Cardiac fibroblast (primary cell): ENCODE data around the gene ANGPT4.

Source experiments
- DNase-seq, 2 donors: peaks; one replicate each; pipeline versions ENCODE4 v3.0.0 to v3.0.0-alpha.2; 2010; ENCODE audit warnings: low read depth in 2 of 2
- H3K4me3 ChIP-seq, 2 donors: replicated peaks in 1 of 2; 1 replicate in 1 of 2; 2 replicates in 1 of 2; pipeline ENCODE4 v1.5.1; 2011; ENCODE audit warnings: low read depth in 2 of 2, low read length in 2 of 2, mild to moderate bottlenecking in 2 of 2, moderate library complexity in 1 of 2
- TF ChIP-seq, protein P1 (sequence below): IDR thresholded peaks from one replicate; pipeline ENCODE4 v1.5.1; 2011; ENCODE audit warnings: low read depth, mild to moderate bottlenecking, low read length, inconsistent platforms

ANGPT4 gene

DNA sequence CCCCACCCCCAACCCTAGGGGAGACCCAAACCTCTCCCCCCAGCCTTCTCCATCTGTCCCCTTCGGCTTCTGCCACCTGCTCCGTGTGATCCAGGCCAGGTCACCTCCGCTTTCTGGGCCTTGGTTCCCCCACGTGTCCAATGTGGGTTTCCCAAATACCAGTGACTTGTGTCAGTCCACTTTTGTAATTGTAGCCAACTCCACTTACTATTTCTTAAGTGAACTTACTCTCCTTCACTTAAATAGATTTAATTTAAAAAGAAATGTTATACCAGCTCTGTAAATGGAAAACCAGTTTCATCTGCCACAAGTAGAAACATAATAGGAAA is 92.6 kb downstream of the ANGPT4 start:
- no peak overlapping the region for H3K4me3 ChIP-seq
- TF ChIP-seq, protein P1, sequence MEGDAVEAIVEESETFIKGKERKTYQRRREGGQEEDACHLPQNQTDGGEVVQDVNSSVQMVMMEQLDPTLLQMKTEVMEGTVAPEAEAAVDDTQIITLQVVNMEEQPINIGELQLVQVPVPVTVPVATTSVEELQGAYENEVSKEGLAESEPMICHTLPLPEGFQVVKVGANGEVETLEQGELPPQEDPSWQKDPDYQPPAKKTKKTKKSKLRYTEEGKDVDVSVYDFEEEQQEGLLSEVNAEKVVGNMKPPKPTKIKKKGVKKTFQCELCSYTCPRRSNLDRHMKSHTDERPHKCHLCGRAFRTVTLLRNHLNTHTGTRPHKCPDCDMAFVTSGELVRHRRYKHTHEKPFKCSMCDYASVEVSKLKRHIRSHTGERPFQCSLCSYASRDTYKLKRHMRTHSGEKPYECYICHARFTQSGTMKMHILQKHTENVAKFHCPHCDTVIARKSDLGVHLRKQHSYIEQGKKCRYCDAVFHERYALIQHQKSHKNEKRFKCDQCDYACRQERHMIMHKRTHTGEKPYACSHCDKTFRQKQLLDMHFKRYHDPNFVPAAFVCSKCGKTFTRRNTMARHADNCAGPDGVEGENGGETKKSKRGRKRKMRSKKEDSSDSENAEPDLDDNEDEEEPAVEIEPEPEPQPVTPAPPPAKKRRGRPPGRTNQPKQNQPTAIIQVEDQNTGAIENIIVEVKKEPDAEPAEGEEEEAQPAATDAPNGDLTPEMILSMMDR = no peak

DNA sequence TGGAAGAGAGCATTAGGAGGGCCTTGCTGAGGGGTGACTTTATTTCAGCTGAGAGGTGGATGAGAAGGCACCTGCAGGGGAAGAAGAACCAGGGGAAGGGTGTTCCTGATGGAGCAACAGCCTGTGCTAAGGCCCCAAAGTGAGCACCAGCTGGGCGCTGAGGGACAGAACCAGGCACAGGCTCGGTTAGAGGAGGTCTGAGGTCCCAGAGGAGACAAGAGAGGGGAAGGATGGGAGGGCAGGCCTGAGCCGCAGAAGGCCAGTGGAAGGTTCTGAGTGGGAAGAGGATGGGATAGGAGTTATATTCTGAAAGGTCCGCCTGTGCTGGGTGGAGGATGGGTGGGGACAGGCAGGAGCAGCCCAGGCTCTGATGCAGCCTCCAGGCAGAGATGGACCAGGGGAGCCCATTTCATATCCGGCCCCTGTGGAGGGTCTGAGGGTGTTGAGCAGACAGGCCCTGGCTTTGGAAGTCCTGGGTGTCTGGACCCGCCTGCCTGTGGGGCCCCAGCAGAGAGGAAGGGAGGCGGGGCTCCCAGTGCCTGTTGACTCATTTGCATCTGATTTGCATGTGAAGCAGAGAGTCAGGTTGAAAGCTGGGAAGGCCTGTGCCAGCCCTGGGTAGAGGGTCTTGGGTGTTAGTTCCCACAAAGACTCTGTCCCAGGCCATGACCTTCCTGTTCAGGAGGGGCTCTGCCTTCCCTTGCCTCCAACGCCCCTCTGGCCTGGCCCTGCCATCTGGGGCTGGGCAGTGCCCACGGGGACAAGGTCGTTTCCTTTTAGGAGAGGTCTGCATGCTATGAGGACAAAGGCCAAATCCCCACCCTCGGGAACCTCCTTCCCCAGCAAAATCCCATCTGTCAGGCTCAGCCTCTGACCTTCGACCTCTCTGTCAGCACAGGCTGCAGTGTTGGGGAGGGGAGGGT is 93.2 kb downstream of the ANGPT4 start:
- TF ChIP-seq, protein P1 = no peak
- H3K4me3 ChIP-seq = no peak overlapping the region
- no peak for DNase-seq

More for the DNA sequence above, 92.6 kb downstream of the ANGPT4 start:
- DNase-seq = no peak

DNA sequence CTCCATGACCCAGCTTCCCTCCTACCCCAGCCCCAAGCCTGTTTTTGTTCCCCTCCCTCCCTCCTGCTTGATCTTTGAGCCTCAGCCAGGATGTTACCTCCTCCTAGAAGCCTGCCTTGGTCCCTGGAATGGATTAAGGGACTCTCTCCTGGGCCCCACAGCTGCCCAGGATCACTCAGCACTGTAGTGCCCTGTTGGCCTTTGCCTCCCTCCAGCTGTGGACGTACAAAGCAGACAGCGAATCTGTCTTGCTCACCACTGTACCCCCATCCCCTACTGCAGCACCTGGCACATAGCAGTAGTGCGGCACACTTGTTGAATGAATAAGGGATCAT is 94.4 kb downstream of the ANGPT4 start:
- no peak overlapping the region for H3K4me3 ChIP-seq
- TF ChIP-seq, protein P1 = no peak
- DNase-seq = no peak

DNA sequence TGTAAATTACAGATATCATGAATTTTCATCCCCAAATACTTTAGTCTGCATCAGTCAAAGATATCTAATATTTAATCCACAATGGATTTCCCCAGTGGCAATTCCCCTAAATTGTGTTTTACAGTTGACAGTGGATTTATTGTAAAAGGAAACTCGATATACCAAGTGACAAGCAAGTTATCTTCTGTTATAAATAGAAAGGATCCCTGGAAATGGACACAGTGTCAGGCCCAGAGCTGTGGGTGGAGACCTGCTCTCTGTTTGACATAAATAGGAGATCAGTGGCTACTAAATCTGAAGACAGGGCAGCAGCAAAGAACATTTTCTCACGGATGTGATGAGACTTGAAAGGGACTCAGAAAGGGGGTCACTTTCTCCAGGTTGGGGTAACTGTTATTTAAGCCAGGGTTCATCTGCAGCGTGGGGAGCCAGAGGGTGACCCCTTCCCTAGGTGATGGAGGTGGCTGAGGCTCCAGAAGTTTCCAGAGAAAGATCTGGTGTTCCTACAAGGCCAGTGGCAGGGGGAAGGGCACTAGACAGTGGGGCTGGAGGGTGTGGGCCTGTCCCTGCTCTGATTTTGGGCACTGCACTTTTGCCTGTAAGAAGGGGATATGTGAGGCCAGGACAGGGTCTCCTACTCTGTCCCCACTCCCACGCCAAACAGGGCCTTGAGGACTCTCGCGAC is 94.9 kb downstream of the ANGPT4 start:
- DNase-seq = no peak
- TF ChIP-seq, protein P1 = no peak
- H3K4me3 ChIP-seq = no peak overlapping the region

DNA sequence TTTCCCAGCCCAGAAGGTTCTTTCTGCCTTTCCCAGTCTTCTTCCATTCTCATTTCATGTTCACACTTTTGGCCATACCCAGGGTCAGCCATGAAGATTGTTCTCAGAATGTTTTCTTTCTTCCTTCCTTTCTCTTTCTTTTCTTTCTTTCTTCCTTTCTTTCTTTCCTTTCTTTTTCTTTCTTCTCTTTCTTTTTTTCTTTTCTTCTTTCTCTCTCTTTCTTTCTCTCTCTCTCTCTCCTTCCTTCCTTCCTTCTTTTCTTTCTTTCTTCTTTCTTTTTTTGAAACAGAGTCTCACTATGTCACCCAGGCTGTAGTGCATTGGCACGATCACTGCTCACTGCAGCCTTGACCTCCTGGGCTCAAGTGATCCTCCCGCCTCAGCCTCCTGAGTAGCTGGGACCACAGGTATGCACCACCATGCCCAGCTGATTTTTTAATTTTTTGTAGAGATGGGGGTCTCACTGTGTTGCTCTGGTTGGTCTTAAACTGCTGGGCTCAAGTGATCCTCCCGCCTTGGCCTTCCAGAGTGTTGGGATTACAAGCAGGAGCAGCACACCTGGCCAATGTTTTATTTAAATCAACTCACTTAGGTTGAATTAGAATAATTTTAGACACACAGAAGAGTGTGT is 95.7 kb downstream of the ANGPT4 start:
- no peak overlapping the region for H3K4me3 ChIP-seq
- TF ChIP-seq, protein P1 = no peak
- no peak for DNase-seq
